Breast epithelium (tissue), 4 donors: ENCODE results near the gene CTXN1. TPM values are rescaled to one million over a fixed set of nuclear protein-coding genes. Genes with fewer than 3 reads are reported as not detected.

Source experiments
- DNase-seq, 2 donors: peaks; one replicate each; pipeline ENCODE4 v3.0.0-alpha.2; 2019; ENCODE audit warnings: low spot score in 2 of 2
- H3K27ac ChIP-seq, 2 donors: fragments of 200-600 bp; sonication (generic) in 1 of 2; one replicate each; pipeline ENCODE4 v1.5.1; 2016 to 2019; ENCODE audit warnings: mild to moderate bottlenecking in 1 of 2
- H3K27me3 ChIP-seq, 2 donors: fragments of 200-600 bp; sonication (generic) in 1 of 2; one replicate each; pipeline versions ENCODE4 v1.5.1 to v1.6.0; 2017 to 2019; ENCODE audit warnings: control low read depth in 1 of 2, mild to moderate bottlenecking in 1 of 2
- H3K36me3 ChIP-seq: fragments of 200-600 bp; one replicate; pipeline ENCODE4 v1.5.1; 2019
- H3K4me1 ChIP-seq, 2 donors: fragments of 200-600 bp; sonication (generic); one replicate each; pipeline ENCODE4 v1.5.1; 2016 to 2019; ENCODE audit warnings: control low read depth in 1 of 2
- H3K4me3 ChIP-seq, 3 donors: fragments of 200-600 bp; sonication (generic); 1 replicate in 2 of 3; 2 replicates in 1 of 3; pipeline ENCODE4 v1.5.1; 2016 to 2019; ENCODE audit warnings: mild to moderate bottlenecking in 3 of 3, moderate library complexity in 2 of 3
- H3K9me3 ChIP-seq, 2 donors: fragments of 200-600 bp; sonication (generic) in 1 of 2; one replicate each; pipeline ENCODE4 v1.5.1; 2016 to 2019; ENCODE audit warnings: control low read depth in 1 of 2
- CTCF ChIP-seq, 3 donors: fragments of 450-650 bp; IDR thresholded peaks; one replicate each; pipeline ENCODE4 v1.5.1; 2016 to 2017; ENCODE audit warnings: antibody characterized with exemption in 3 of 3, mild to moderate bottlenecking in 3 of 3, moderate library complexity in 3 of 3
- POLR2A ChIP-seq: fragments of 450-650 bp; IDR thresholded peaks from one replicate; pipeline ENCODE4 v1.6.1; 2016; ENCODE audit warnings: antibody characterized with exemption, mild to moderate bottlenecking, moderate library complexity
- POLR2AphosphoS5 ChIP-seq, 3 donors: sonication (generic); formaldehyde crosslinking; IDR thresholded peaks; one replicate each; pipeline ENCODE4 v1.6.1; 2017; ENCODE audit warnings: antibody characterized with exemption in 3 of 3
- intact Hi-C: fragments of 100-400 bp; cut with DNase I; formaldehyde crosslinking; loops from one replicate; pipeline ENCODE4 v1.15.1; 2023; ENCODE audit warnings: low total_unique reads
- total RNA-seq, 3 donors: library from RNA; depleted of rRNA; stranded (reverse); fragments of >200 nt; gene quantifications; one replicate each; pipeline ENCODE4 v1.1.0, GENCODE V29; 2016

The CTXN1 gene
- total RNA-seq, 3 donors from 2014 or later = 0.32 to 9.5 (median 5.6) TPM

GRCh38 chr19:7909471-7910067, 16.4 kb downstream of the CTXN1 start:
- no peaks in the 10 kb centered on the region for H3K9me3 ChIP-seq
- H3K27ac ChIP-seq = no peak overlapping the region
- TF ChIP-seq POLR2A = no peak
- TF ChIP-seq POLR2AphosphoS5 (IDR thresholded peaks at IDR 0.05) = no peak
- TF ChIP-seq CTCF (IDR thresholded peaks at IDR 0.05) = no peak
- H3K4me3 ChIP-seq = no peak overlapping the region
- no peaks in the 10 kb centered on the region for H3K27me3 ChIP-seq
- peaks cover 27% of the 10 kb centered on the region for H3K36me3 ChIP-seq
- intact Hi-C loops = no loop called here
- peaks cover 8 to 13% of the 10 kb centered on the region in 2 donors for H3K4me1 ChIP-seq
- DNase-seq = no peak

DNA sequence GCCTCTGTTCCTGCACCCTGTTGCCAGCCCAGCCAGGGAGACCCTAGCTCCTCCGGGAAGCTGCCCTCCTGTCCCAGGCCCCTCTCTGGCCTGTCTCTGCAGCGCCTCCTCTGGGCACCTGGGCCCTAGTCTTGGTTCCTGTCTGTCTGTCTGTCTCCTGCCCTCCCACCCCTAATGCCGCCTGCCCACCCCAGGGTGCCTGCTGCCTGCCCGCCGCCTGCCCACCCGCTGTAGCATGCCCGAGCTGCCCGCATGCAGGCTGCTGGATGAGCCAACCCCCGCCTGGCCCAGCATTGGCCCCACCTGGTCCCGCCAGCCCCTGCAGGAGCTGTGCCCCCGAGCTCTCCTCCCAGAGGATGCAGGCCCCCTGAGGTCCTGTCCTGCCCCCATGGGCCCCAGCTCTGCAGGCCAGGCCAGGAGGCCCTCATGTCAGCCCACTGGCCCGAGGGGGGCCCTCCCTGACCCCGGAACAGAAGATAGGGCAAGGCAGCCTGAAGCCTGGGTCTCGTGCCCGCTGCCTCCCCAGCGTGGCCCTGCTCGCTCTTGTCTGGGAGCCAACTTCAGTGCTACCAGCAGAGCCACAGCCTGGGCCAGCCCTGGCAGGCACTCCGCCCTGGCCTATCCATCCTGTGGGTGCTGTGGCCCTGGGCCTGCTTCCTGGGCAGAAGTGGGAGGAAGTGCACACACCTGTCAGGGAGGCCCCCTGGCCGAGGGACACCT, 17.0 kb downstream of the CTXN1 start:
- no peak overlapping the region for H3K4me3 ChIP-seq
- TF ChIP-seq CTCF (IDR thresholded peaks at IDR 0.05) (no peak), POLR2A (no peak), POLR2AphosphoS5 (IDR thresholded peaks at IDR 0.05) (no peak)
- H3K27ac ChIP-seq = no peak overlapping the region
- H3K9me3 ChIP-seq = no peaks in the 10 kb centered on the region
- no peaks in the 10 kb centered on the region for H3K27me3 ChIP-seq
- intact Hi-C loops = no loop called here
- H3K36me3 ChIP-seq = peaks cover 27% of the 10 kb centered on the region
- no peak for DNase-seq
- peaks cover 9 to 14% of the 10 kb centered on the region in 2 donors for H3K4me1 ChIP-seq

DNA sequence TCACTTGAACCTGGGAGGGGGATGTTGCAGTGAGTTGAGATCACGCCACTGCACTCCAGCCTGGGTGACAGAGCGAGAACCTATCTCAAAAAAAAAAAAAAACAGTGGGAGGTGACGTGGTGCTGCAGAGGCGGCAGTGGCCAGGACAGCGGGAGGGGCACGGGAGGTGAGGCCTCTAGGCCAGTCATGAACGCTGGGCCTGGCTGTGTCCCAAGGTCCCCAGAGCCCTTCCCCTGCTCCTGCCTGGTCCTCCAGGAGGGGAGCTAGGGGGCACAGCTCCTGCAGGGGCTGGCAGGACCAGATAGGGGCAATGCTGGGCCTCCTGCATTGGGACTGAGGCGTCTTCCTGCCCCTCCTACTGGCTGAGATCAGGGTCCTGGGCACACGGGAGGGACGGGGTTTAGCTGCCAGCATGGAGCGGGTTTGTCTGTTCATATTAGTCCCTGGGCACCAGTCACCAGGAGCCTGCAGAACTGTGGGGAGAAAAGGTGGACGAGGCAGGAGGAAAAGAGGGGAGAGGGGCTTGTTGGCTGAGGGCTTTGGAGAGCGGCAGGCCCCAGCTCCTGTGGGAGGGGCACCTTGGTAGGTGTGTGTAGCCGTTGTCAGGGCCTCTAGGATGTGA, 17.7 kb downstream of the CTXN1 start:
- H3K4me1 ChIP-seq = peaks cover 11 to 14% of the 10 kb centered on the region in 2 donors
- intact Hi-C loops = no loop called here
- no peak for TF ChIP-seq POLR2AphosphoS5 (IDR thresholded peaks at IDR 0.05)
- no peak for TF ChIP-seq POLR2A
- TF ChIP-seq CTCF (IDR thresholded peaks at IDR 0.05) = no peak
- H3K36me3 ChIP-seq = peaks cover 27% of the 10 kb centered on the region
- H3K27me3 ChIP-seq = no peaks in the 10 kb centered on the region
- H3K4me3 ChIP-seq = no peak overlapping the region
- H3K9me3 ChIP-seq = no peaks in the 10 kb centered on the region
- no peak for DNase-seq
- H3K27ac ChIP-seq = no peak overlapping the region

GRCh38 chr19:7907544-7907943, 18.4 kb downstream of the CTXN1 start:
- TF ChIP-seq CTCF (IDR thresholded peaks at IDR 0.05) = no peak
- no peak for TF ChIP-seq POLR2AphosphoS5 (IDR thresholded peaks at IDR 0.05)
- no peak for TF ChIP-seq POLR2A
- no peak overlapping the region for H3K4me3 ChIP-seq
- no peaks in the 10 kb centered on the region for H3K9me3 ChIP-seq
- H3K27me3 ChIP-seq = no peaks in the 10 kb centered on the region
- peaks cover 14 to 17% of the 10 kb centered on the region in 2 donors for H3K4me1 ChIP-seq
- peaks cover 23% of the 10 kb centered on the region for H3K36me3 ChIP-seq
- DNase-seq = no peak
- H3K27ac ChIP-seq = no peak overlapping the region
- intact Hi-C loops = no loop called here

DNA sequence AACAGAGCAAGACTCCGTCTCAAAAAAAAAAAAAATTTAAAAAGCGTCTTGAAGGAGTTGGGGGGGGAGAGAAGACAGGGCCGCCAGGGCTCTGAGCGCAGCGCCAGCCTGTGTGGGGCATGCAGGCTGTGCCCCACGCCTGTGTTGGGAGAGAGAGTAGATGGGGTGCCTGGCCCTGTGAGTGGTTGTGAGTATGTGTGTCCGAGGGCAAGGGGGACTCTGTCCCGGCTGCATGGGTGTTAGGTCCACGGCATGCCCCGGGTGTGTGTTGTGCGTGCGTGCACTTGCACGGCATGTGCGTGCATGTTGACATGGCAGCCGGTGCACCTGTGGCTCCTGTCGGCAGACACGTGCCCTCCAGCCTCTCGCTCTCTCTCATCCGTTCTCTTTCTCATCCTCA, 18.8 kb downstream of the CTXN1 start:
- Histone ChIP-seq H3K36me3 (peaks cover 19% of the 10 kb centered on the region), H3K4me3 (no peak overlapping the region), H3K27me3 (no peaks in the 10 kb centered on the region), H3K4me1 (peaks cover 14 to 18% of the 10 kb centered on the region in 2 donors), H3K9me3 (no peaks in the 10 kb centered on the region), H3K27ac (no peak overlapping the region)
- intact Hi-C loops = no loop called here
- TF ChIP-seq POLR2A = no peak
- TF ChIP-seq CTCF (IDR thresholded peaks at IDR 0.05) = no peak
- no peak for TF ChIP-seq POLR2AphosphoS5 (IDR thresholded peaks at IDR 0.05)
- DNase-seq = no peak
